GM18870 (cell line): ENCODE measurements around the gene ZNF385A.
A peak's percentile ranks its signal among the peaks of the same experiment; 100 is the strongest.

Source experiments
- ATAC-seq: cut with Tn5 transposase; IDR thresholded peaks from one replicate; pipeline ENCODE4 v1.9.1; 2021; ENCODE audit warnings: moderate library complexity; ENCODE audit not compliant: unreplicated experiment

ZNF385A gene

DNA sequence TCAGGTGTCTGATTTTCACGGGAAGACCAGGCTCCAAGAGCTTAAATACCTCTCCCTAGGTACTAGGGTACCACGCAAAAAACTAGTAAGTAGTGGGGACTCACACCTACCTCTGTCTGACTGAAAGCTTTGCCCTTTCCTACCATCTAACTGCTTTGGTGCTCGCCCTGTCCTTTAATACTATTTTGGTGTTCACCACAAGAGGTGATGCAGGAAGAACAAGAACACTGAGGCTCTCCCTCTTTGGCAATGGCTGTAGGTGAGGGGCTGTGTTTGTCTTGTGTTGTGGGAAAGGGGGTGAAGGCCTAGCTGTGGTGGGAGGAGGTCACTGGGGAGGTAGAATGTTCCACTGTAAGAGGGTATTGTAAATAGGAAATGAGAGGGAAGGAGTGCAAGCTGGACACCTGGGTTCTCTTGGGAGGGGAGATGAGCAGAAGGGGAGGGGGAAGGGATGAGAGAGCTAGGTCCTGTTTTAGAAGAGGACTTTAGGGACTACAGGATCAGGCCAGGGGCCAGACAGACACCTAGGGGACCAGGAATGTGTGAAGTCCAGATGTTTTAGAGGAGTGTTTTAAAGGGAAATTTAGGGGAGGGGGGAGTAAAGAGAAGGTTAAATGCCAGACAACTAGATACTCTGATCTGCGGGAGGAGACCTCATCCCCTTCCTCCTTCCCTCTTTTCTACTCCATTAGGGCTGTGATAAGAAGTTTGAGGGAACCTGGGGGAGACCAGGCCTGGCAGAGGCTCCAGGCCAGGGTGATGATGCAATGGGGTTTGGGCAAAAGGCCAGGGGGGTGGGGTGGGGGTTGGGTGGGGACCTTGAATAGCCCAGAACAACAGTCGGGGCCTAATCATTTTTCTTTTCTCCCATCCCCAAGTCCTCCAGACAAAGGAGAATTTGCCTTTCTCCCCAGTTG lies 32.4 kb upstream of the ZNF385A start:
- no peak for ATAC-seq

DNA sequence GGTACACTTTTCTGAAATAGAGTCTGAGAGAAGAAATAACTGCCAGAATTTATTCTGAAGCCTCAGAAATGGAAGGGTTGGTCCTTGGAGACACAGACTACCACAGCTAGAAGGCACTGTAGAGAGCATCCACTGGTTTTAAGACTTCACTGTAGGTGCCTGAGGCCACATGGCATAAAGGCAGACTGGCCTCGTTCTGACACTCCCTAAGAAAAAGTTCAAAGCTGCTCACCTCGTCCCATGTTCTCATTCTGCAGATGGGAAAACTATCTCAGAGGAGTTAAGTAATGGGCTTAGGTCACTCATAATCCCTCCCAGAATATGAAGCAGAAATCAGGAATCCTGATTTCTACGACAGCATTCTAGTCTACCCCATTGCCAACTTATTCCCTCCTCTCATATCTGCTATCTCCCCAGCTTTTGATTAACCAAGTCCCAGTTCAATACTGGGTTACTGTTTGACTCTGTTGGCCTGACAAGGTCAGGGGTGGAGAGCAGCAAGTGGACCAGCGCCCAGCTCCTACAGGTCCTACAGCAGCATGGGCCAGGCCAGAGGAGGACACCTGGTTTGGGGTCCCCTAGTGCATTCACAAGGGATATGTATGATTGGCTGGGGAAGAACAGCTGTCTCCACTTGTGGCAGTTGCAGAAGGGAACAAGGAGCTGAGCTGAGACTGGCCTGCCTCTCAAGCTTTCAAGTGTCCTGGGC lies 30.8 kb upstream of the ZNF385A start:
- no peak for ATAC-seq

DNA sequence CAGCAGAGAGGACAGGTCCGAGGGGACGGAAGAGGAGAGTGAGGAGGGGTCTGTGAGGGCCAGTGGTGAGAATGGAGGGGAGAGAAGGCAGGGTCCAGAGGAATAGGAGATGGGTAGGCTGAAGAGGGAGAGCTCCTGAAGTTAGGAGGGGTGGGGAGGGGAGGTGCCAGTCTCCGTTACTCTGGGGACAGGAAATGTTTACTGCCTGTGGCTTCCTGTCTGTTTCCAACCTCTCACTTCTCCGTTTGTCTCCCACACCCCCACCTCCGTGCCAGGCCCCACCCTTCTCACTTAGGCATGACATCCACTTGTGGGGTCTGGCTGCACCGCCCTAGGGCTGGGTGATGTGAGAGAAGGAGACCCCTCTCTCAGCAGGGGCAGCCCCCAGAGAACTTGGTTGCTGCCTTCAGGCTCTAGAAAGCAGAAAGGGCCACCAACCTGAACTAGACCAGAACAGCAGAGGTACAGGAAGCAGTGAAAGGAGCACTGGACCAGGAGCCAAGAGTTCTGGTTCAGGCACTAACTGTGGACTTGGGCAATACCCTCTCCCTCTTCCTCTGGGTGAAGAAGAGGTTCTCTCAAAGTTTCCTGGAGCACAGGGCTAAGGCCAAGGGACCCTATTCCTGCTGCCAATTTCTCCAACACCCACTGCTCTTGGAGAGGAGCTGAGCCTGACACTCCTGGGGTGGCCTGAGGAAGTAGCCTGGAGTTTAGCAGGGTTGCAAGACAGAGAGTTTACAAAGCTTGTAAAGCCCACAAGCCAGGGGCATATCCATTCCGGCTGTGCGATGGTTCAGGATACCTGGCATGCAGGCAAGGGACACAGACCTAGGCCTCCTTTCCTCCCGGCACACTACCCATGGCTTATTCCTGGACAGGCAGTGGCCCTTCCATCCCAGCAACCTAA lies 29.0 kb upstream of the ZNF385A start:
- no peak for ATAC-seq

GRCh38 chr12:54412786-54413185 lies 28.3 kb upstream of the ZNF385A start:
- no peak for ATAC-seq

DNA sequence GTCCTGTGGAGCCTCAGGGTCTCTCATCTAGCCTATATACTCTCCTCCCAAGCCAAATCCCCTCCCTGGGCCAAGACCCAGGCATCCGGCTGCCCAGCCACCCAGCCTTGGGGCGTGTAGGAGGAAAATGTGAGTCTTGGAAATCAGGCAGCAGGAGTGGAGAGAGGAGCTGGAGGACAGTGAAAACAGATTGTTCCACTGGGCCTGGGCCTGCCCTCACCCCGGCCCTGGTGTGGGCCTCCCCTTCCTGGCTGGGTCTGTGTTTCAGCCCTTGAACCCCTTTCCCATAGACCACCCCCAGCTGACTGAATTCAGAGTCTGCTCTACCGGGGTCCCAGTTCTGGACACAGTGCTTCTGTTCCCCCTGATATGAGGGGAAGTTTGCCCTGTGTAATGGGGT lies 27.8 kb upstream of the ZNF385A start:
- no peak for ATAC-seq

- no peak for ATAC-seq
Observed at GRCh38 chr12:54411391-54412241, 27.1 kb upstream of the ZNF385A start.

GRCh38 chr12:54409267-54409666 lies 24.7 kb upstream of the ZNF385A start:
- ATAC-seq: no peak

DNA sequence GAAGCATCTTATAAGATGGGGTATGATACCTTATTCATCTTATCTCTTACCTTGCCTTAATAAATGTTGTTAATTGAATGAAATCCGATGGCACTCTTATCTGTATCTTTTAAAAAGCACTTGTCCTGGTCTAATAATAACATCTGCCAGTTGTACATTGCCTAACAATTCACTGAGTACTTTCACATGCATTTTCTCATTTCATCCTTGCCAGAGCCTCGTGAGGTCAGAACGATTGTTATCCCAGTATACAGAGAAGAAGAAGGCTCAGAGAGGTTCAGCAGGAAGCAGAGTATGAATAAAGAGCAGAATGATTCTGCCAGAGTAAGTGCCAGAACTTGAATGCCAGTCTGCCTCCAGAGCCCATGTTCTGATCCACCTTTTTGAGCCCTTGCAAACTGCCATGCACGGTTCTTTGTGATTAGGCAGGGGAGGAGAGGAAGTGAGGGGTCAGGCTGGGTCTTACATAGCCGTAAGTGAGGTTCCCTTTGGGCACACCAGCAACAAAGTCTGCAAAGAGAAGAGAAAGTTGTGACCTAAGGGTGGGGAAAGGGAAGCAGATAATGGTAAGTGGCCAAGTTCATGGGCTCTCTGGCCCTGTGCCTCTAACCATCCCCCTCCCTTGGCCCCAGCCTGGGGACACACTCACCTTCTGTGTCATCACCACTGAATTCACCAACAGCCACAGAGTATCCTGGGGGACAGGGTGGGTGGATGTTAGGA lies 22.8 kb upstream of the ZNF385A start:
- no peak for ATAC-seq

- ATAC-seq: no peak
Observed at GRCh38 chr12:54405573-54405972, 21.0 kb upstream of the ZNF385A start.

GRCh38 chr12:54405106-54405505 lies 20.6 kb upstream of the ZNF385A start:
- ATAC-seq: no peak

GRCh38 chr12:54404061-54405004 lies 19.8 kb upstream of the ZNF385A start:
- no peak for ATAC-seq

DNA sequence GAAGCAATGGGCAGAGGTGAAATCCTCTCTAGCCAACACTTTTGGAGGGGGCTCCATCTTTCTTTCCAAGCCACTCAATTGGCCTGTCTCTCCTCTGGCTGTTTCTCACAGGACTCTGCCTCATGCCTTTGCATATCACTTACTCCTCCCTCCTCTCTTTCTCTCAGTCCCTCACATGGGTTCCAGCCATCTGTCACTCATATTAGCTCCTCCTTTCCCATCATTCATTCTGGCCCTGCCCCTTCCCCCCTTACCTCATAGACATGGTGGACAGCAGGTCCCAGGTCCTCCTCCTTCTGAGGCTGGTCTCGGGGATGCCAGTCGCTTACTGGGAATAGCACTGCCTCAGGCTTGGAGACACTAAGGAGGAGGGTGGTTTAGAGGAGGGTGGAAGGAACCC lies 16.6 kb upstream of the ZNF385A start:
- no peak for ATAC-seq

GRCh38 chr12:54398995-54399793 lies 14.7 kb upstream of the ZNF385A start:
- peak; percentile 45 for ATAC-seq

GRCh38 chr12:54398218-54398617 lies 13.7 kb upstream of the ZNF385A start:
- no peak for ATAC-seq

- no peak for ATAC-seq
Observed at GRCh38 chr12:54397157-54397556, 12.6 kb upstream of the ZNF385A start.

DNA sequence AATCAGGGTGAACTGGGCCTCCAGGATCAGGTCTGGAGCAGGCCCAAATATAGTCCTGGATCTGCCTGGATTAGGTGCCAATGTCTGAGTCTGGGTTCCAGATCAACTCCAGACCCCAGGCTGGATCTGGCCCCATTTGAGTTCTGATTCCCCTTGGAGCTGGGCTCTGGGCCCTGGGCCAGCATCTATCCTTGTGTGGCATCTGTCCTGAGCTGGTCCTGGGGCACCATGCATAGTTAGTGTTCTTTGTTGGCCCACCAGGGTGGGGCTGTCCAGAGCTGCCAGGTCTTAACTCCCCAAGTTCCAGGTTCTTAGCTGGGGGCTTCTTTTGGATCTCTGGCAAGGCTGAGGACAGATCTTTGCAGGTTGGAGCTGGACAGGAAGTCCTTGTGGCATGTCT lies 11.0 kb upstream of the ZNF385A start:
- ATAC-seq: no peak

DNA sequence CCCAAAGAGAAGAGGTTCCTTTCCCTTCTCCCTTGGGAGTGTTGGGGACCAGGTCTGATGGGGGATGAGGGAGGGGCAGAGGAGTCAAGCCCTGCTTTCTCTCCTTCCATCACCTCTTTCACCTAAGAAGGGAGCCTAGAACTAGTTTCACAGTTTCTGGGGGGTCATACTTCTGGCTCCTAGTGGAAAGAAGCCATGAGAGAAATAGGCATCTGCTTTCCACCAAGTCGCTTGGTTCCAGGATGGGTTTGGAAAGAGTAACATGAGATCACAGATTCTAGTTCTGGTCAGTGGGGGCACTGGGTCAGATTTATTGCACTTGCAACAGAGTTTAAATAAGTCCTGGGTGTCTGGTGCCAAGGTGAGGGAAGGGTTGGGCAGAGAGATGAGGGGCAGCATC lies 10.5 kb upstream of the ZNF385A start:
- no peak for ATAC-seq

DNA sequence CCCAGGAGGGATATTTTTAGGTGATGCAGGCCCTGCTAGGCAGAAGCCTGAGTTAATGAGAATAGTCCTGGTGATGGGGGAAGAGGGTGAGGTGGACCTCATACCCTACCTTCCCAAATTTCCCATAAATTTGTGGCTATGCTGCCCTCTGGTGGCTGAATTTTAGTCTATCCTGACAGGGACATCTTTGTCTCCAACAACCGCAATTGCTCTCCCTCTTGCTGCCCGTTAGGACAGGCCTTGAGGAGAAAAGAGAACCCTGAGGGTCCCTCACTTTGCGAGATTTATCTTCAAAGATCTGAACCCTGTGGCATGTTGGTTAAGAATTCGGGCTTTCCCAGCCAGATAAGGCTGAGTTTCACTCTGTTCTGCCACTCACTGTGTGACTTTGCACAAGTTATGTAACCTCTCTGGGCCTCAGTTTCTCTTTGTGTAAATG lies 9.8 kb upstream of the ZNF385A start:
- ATAC-seq: no peak
